MM.1S (cell line): ENCODE measurements around the gene COL25A1.

Source experiments
- DNase-seq: peaks from one replicate; pipeline ENCODE4 v3.0.0-alpha.2; 2015
- H2AFZ ChIP-seq: fragments of 300-600 bp; sonication (generic); 2 replicates; pipeline ENCODE4 v1.6.0; 2016; ENCODE audit warnings: antibody characterized with exemption, low read length
- H3F3A ChIP-seq: fragments of 300-600 bp; sonication (generic); 2 replicates; pipeline ENCODE4 v1.6.1; 2016; ENCODE audit warnings: mild to moderate bottlenecking, antibody characterized with exemption, low read length, moderate library complexity, mixed read lengths; ENCODE audit not compliant: insufficient read depth
- H3K27ac ChIP-seq: fragments of 300-600 bp; sonication (generic); 2 replicates; pipeline ENCODE4 v1.5.1; 2016; ENCODE audit warnings: mild to moderate bottlenecking, low read length
- H3K27me3 ChIP-seq: fragments of 300-600 bp; sonication (generic); replicated peaks from 2 replicates; pipeline ENCODE4 v1.6.0; 2016; ENCODE audit warnings: low read length; ENCODE audit not compliant: insufficient read depth
- H3K36me3 ChIP-seq: fragments of 300-600 bp; sonication (generic); replicated peaks from 2 replicates; pipeline ENCODE4 v1.6.1; 2016; ENCODE audit warnings: mild to moderate bottlenecking, low read length, mixed read lengths; ENCODE audit not compliant: insufficient read depth
- H3K4me1 ChIP-seq: fragments of 300-600 bp; sonication (generic); 2 replicates; pipeline ENCODE4 v1.6.1; 2016; ENCODE audit warnings: low read length, mixed read lengths
- H3K4me2 ChIP-seq: fragments of 300-600 bp; sonication (generic); 2 replicates; pipeline ENCODE4 v1.6.0; 2016; ENCODE audit warnings: low read depth, low read length
- H3K4me3 ChIP-seq: fragments of 300-600 bp; sonication (generic); 2 replicates; pipeline ENCODE4 v1.5.1; 2016; ENCODE audit warnings: low read length, mixed read lengths
- H3K79me2 ChIP-seq: fragments of 300-600 bp; sonication (generic); 2 replicates; pipeline ENCODE4 v1.6.1; 2016; ENCODE audit warnings: mixed run types, low read length, mixed read lengths
- H3K9ac ChIP-seq: fragments of 300-600 bp; sonication (generic); 2 replicates; pipeline ENCODE4 v1.6.1; 2016; ENCODE audit warnings: low read length, mixed read lengths
- H3K9me2 ChIP-seq: fragments of 300-600 bp; sonication (generic); replicated peaks from 2 replicates; pipeline ENCODE4 v1.6.1; 2016; ENCODE audit warnings: mild to moderate bottlenecking, low read length, mixed read lengths; ENCODE audit not compliant: insufficient read depth
- H3K9me3 ChIP-seq: fragments of 300-600 bp; sonication (generic); replicated peaks from 2 replicates; pipeline ENCODE4 v1.6.1; 2016; ENCODE audit warnings: mild to moderate bottlenecking, low read length, mixed read lengths; ENCODE audit not compliant: insufficient read depth
- H4K20me1 ChIP-seq: fragments of 300-600 bp; sonication (generic); 2 replicates; pipeline ENCODE4 v1.6.1; 2016; ENCODE audit warnings: mild to moderate bottlenecking, low read length, moderate library complexity, mixed read lengths; ENCODE audit not compliant: insufficient read depth
- EZH2 ChIP-seq: fragments of 300-600 bp; sonication (generic); optimal IDR thresholded peaks from 2 replicates; pipeline ENCODE3; 2017; ENCODE audit warnings: low read depth, mild to moderate bottlenecking, antibody characterized with exemption, low read length, mixed read lengths
- EZH2phosphoT487 ChIP-seq: fragments of 300-600 bp; sonication (generic); IDR thresholded peaks from 2 replicates; pipeline ENCODE4 v1.6.1; 2018; ENCODE audit warnings: antibody characterized with exemption, low read length
- TF ChIP-seq, protein P1 (sequence below): fragments of 300-600 bp; sonication (generic); IDR thresholded peaks from 2 replicates; pipeline ENCODE4 v1.5.1; 2016; ENCODE audit warnings: antibody characterized with exemption, low read length, mixed read lengths

Gene COL25A1

DNA sequence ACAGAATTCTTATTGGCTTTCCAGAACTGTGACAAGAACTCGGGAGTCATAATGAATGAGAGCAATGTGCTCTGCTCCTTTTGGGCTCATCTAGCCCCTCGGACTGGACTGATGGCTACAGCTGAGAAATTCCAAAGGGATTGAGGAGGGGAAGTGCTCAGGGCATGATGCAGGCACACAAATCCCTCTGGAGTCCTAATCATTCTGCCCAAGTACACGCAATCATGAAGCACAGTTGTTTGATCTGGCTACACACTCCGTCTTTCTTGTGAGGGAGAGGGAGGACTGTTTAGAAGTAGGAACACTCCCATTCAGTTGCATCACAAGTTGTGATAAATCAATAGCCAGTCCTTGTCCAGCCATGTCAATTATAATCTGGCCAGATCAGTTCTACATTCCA, 237.5 kb downstream of the COL25A1 start:
- no peaks in the 10 kb centered on the region for H3K79me2 ChIP-seq
- no peaks in the 10 kb centered on the region for H3K36me3 ChIP-seq
- H3K4me2 ChIP-seq, result no peak overlapping the region
- H3K9ac ChIP-seq, result no peak overlapping the region
- H3F3A ChIP-seq, result no peaks in the 10 kb centered on the region
- no peak for DNase-seq
- no peaks in the 10 kb centered on the region for H3K9me3 ChIP-seq
- H3K27ac ChIP-seq, result no peak overlapping the region
- TF ChIP-seq EZH2 (no peak), EZH2phosphoT487 (no peak)
- TF ChIP-seq, protein P1, sequence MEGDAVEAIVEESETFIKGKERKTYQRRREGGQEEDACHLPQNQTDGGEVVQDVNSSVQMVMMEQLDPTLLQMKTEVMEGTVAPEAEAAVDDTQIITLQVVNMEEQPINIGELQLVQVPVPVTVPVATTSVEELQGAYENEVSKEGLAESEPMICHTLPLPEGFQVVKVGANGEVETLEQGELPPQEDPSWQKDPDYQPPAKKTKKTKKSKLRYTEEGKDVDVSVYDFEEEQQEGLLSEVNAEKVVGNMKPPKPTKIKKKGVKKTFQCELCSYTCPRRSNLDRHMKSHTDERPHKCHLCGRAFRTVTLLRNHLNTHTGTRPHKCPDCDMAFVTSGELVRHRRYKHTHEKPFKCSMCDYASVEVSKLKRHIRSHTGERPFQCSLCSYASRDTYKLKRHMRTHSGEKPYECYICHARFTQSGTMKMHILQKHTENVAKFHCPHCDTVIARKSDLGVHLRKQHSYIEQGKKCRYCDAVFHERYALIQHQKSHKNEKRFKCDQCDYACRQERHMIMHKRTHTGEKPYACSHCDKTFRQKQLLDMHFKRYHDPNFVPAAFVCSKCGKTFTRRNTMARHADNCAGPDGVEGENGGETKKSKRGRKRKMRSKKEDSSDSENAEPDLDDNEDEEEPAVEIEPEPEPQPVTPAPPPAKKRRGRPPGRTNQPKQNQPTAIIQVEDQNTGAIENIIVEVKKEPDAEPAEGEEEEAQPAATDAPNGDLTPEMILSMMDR, result no peak
- no peaks in the 10 kb centered on the region for H3K9me2 ChIP-seq
- no peak overlapping the region for H2AFZ ChIP-seq
- no peaks in the 10 kb centered on the region for H3K27me3 ChIP-seq
- no peak overlapping the region for H3K4me3 ChIP-seq
- H4K20me1 ChIP-seq, result no peaks in the 10 kb centered on the region
- no peaks in the 10 kb centered on the region for H3K4me1 ChIP-seq

DNA sequence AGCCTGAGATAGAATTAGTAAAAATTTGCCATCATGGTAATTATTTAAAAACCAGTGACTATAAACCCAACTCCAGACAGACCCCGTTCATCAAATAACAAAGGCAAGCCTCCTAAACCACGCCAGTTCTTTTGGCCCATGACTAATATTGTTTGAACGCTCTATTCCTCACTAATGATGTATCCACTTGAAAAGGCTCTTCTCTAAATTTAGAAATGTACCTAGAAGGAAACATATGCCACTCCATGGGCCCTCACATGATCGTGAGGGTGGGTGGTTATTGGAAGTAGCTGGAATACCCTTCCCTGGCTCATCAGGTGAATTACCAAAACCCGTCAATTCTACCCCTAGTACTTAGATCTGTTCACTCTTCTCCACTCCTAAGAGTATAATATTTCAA, 249.2 kb downstream of the COL25A1 start:
- Histone ChIP-seq H4K20me1 (no peaks in the 10 kb centered on the region), H3K27me3 (no peaks in the 10 kb centered on the region), H3K4me1 (no peaks in the 10 kb centered on the region), H3K79me2 (no peaks in the 10 kb centered on the region), H3K4me2 (no peak overlapping the region), H3K9me3 (no peaks in the 10 kb centered on the region), H3K27ac (no peak overlapping the region), H3F3A (no peaks in the 10 kb centered on the region), H3K36me3 (no peaks in the 10 kb centered on the region), H2AFZ (no peak overlapping the region), H3K4me3 (no peak overlapping the region), H3K9me2 (no peaks in the 10 kb centered on the region), H3K9ac (no peak overlapping the region)
- TF ChIP-seq EZH2 (no peak), EZH2phosphoT487 (no peak)
- TF ChIP-seq, protein P1, result no peak
- no peak for DNase-seq

DNA sequence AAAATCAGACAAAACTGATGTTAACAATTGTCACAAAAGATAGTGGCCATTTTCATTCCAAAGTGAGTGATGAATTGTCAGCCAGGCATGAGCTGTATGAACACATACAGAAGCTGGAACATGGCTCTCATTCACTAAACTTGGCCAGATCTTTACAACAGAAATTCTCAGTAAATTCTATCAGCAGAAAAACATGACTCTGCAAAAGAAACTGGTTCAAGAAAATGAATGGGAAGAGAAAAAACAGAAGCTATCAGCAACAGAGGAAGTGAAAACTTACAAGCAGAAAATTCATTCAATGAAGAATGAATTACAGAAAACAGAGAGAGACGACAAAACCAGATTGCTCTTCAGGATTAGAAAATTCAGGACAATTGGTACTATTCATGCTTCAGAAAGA, 249.6 kb downstream of the COL25A1 start:
- H3K4me3 ChIP-seq, result no peak overlapping the region
- no peaks in the 10 kb centered on the region for H3K9me2 ChIP-seq
- TF ChIP-seq EZH2, result no peak
- no peak for TF ChIP-seq EZH2phosphoT487
- TF ChIP-seq, protein P1, result no peak
- H3F3A ChIP-seq, result no peaks in the 10 kb centered on the region
- H3K36me3 ChIP-seq, result no peaks in the 10 kb centered on the region
- 0 out of 2 replicates have a peak overlapping the region, but pooled peaks have one; percentile 4 for H3K4me2 ChIP-seq
- H3K9me3 ChIP-seq, result no peaks in the 10 kb centered on the region
- H2AFZ ChIP-seq, result no peak overlapping the region
- H3K27ac ChIP-seq, result no peak overlapping the region
- no peak overlapping the region for H3K9ac ChIP-seq
- no peak for DNase-seq
- H3K27me3 ChIP-seq, result no peaks in the 10 kb centered on the region
- no peaks in the 10 kb centered on the region for H3K79me2 ChIP-seq
- H3K4me1 ChIP-seq, result no peaks in the 10 kb centered on the region
- no peaks in the 10 kb centered on the region for H4K20me1 ChIP-seq
